HG03095 (cell line): ENCODE results near the gene MBD5.

Experiments used
- ATAC-seq: cut with Tn5 transposase; IDR thresholded peaks from one replicate; pipeline ENCODE4 v1.9.1; 2021; ENCODE audit warnings: moderate library complexity; ENCODE audit not compliant: unreplicated experiment

Gene MBD5

GRCh38 chr2:148299616-148300015, 278.7 kb downstream of the MBD5 start:
- no peak for ATAC-seq

GRCh38 chr2:148300544-148300943, 279.7 kb downstream of the MBD5 start:
- no peak for ATAC-seq

GRCh38 chr2:148301362-148301761, 280.5 kb downstream of the MBD5 start:
- no peak for ATAC-seq

- no peak for ATAC-seq
Observed at GRCh38 chr2:148302526-148302925, 281.6 kb downstream of the MBD5 start.

- ATAC-seq: no peak
Observed at GRCh38 chr2:148303161-148303560, 282.3 kb downstream of the MBD5 start.

- ATAC-seq: no peak
Observed at GRCh38 chr2:148305476-148305875, 284.6 kb downstream of the MBD5 start.

GRCh38 chr2:148306027-148306426, 285.1 kb downstream of the MBD5 start:
- ATAC-seq: no peak

- ATAC-seq: no peak
Observed at GRCh38 chr2:148317598-148317997, 296.7 kb downstream of the MBD5 start.

GRCh38 chr2:148338541-148338940, 317.6 kb downstream of the MBD5 start:
- ATAC-seq: no peak

GRCh38 chr2:148342086-148342485, 321.2 kb downstream of the MBD5 start:
- no peak for ATAC-seq

GRCh38 chr2:148350199-148350598, 329.3 kb downstream of the MBD5 start:
- no peak for ATAC-seq

GRCh38 chr2:148351437-148352143, 330.7 kb downstream of the MBD5 start:
- no peak for ATAC-seq

GRCh38 chr2:148358375-148358774, 337.5 kb downstream of the MBD5 start:
- no peak for ATAC-seq

- ATAC-seq: no peak
Observed at GRCh38 chr2:148360662-148361061, 339.8 kb downstream of the MBD5 start.

- no peak for ATAC-seq
Observed at GRCh38 chr2:148362144-148362796, 341.4 kb downstream of the MBD5 start.

GRCh38 chr2:148375214-148375613, 354.3 kb downstream of the MBD5 start:
- no peak for ATAC-seq

- ATAC-seq: no peak
Observed at GRCh38 chr2:148391324-148391723, 370.4 kb downstream of the MBD5 start.

- ATAC-seq: no peak
Observed at GRCh38 chr2:148402786-148403185, 381.9 kb downstream of the MBD5 start.

GRCh38 chr2:148410899-148411298, 390.0 kb downstream of the MBD5 start:
- ATAC-seq: no peak

- ATAC-seq: no peak
Observed at GRCh38 chr2:148416248-148416647, 395.4 kb downstream of the MBD5 start.

GRCh38 chr2:148430101-148430500, 409.2 kb downstream of the MBD5 start:
- ATAC-seq: no peak

- ATAC-seq: no peak
Observed at GRCh38 chr2:148447877-148448276, 427.0 kb downstream of the MBD5 start.

- ATAC-seq: no peak
Observed at GRCh38 chr2:148450531-148450930, 429.6 kb downstream of the MBD5 start.
